ENCODE data around the gene AGAP1.

AGAP1 gene

DNA sequence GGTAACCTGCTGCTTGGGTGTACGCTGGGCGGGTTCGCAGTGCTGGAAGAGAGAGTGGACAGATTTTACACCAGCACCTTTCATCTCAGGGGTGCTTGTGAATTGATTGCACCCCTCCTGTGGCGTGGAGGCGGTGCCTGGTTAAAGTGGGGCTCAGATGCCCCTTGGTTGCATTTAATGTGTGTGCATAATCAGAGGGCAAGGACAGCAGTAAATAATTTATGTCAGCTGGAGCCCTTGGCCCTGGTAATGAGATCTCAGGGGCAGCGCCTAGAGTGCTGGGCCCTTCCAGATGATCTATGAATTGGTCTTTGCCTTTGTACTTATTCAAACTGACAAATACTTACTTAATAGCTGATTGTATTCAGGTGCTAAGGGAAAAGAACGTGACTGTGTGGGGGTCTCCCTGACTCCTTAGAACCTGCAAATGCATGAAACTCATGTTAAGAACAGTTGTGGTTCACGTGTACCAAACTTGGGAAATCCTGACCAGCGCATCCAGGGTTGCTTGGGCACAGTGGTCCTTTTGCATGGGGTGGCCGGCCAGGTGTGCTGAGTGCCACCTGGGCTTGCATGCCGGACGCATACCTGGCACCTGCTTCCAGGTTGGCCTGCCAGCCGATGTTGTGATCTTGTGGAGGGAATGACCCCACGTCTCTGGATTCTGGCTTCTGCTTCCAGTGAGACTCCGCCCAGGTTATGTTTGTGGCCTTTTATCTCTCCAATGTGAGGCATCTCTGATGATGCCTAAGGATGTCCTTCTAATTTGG lies 118.5 kb downstream of the AGAP1 start:
- peak; percentile 44 for DNase-seq

DNA sequence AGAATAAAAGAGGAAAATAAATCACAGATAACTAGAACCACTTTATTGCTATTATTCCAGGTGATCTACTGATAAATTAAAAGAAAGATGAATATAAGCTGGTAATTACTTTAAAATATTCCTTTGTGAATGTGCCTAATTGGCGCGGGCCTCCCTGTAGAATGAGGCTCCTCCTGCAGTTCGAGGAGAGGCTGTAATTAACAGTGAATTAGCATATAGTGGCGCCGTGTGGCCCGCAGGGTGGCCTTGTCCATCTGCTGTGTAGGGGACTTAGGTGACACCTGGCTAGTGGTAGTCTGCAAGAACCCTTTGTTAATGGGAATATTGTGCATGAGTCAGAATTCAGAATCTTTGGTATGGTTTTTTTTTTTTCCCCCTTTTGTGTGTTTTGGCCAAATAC lies 119.8 kb downstream of the AGAP1 start:
- DNase-seq = peak; percentile 89

DNA sequence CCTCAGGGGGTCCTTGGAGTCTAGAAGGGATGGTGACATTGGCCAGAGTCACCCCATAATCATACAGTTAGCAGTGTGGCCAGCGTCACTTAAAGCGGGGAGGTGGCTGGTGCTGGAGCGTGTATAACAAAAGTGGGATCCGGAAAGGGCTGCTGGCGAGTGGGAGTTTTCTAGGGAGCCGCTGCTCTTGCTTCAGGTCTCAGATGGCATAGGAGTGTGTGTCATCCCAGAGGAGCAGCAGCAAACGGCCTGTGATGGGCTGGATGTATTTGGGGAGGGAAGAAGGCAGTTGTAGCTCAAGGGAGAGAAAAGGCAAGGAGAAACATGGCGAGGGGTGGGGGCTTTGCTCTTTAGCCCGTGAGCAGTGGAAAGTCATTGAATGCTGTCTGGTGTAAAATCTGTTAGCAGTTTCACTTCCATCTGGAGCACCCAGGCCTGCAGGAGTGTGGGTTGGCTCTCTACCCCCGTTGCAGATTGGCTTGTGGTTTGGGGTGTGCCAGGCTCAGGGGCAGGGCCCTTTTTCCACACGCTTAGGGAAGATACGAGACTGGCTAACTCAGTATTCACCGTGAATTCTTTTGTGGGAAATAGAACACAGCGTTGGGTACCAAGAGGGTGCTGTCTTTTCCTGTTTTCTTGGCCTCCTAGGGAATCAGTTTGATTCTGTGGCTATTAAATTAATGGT lies 120.5 kb downstream of the AGAP1 start:
- no peak for DNase-seq

DNA sequence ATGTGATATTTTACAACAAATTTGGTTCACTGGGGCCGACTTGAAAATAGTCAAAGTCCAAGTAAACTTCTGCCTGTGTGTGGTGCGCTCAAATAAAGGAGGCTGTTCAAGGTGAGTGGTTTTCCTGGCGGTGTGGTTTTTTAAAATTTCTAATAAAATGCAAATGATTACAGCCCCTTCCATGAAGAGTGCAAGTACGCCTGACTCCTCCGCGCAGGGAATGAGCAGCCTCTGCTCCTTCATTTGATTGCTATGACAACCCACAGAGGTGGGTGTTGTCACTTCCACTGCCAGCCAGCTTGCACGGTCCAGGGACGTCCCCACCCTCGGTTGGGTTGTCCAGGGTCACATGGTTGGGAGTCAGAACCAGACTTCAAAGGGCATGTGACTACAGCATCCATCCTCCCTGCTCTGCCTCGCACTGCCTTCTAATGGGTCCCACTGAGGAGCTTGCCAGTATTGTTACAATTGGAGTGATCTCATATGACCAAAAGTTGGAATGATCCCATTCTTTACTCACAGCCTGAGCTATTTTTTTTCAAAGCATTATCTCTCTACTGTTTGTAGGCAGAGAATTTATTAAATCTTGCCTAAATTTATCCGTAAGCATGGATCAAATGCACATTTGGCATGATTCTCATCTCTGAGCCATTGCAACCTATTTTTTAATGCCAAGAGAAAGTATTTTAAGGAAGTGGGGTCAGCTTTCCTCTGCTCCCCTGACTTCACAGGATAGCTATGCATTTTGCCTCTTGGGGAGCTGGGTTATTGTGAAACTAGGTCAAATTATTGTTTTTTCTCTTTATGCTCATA lies 121.3 kb downstream of the AGAP1 start:
- DNase-seq = peak; percentile 29

DNA sequence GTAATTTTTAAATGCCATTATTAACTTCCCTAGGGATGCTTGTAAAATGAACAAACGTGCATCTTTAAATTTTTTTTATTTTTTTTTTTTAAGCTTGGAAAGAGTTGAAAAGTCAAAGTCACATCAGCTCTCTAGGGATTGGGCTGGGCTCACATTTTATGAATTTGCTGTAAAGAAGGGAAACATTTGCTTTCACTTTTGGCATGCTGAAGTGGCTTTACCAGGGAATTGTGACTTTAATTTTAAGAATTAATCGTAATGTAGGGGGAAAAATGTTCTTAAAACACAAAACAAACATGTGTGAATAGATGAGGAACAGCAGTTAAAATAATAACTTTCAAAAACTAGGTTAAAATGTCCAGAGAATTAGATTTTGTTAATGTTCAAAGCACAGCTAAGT lies 123.0 kb downstream of the AGAP1 start:
- DNase-seq = no peak

- DNase-seq = no peak
These were observed 124.2 kb downstream of the AGAP1 start for GRCh38 chr2:235618039-235618438.

GRCh38 chr2:235619544-235619943 lies 125.7 kb downstream of the AGAP1 start:
- DNase-seq = no peak

GRCh38 chr2:235621736-235622135 lies 127.9 kb downstream of the AGAP1 start:
- DNase-seq = no peak

DNA sequence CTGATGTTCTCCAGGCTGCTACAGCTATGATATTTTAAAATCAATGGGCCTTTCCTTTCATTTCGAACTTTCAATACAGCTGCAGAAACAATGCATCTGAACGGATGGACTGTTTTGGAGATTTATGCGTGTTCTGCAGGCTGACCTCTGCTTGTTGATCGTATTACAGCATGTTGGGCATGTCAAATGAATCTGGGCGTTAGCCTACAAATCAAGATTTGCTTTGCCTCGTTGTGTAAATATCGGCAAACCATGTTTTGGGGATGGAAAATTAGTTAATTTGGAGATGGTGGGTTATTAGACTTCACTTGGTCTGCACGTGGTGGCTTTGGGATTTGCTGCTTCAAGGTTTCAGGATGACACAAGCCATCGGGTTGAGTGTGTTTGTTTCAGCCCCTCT lies 129.3 kb downstream of the AGAP1 start:
- DNase-seq = no peak

DNA sequence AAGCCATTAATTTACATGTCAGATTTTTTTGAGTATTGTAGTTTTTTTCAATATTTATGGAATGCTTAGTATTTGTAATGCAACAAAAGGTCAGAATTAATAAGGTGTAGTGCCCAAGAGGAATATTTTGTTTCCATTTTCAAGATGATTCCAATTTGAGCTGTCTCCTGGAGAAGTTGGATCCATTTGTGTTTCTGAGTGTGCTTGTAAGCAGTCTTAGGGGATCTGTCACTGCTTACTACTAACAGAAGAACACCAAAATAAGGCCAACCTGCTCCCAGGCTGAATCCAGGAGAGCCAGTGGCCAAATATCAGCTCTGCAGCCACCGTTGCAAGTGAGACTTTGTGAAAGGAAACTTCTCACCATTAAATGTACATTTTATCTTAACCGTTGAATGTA lies 129.9 kb downstream of the AGAP1 start:
- DNase-seq = no peak

- DNase-seq = no peak
These were observed 132.8 kb downstream of the AGAP1 start for GRCh38 chr2:235626658-235627057.

DNA sequence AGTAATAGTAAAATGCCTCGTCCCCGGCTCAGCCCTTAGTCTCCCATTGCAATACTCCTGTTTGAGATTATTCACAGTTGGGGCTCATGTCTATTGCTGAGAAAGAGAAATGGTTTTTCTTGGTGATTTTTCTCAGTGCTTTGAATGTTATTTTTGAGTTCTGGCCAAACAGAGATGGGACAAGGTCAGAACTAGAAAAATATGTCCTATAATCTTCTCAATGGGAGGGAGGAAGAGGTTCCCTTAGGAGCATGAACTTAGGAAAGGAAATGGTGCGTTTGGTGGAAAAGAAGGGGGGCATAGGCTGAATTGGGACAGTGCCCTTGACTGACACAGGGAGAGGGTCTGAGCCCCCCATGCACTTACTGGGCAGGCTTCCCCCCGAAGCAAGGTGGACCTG lies 133.8 kb downstream of the AGAP1 start:
- no peak for DNase-seq

- no peak for DNase-seq
These were observed 137.0 kb downstream of the AGAP1 start for GRCh38 chr2:235630718-235631296.

DNA sequence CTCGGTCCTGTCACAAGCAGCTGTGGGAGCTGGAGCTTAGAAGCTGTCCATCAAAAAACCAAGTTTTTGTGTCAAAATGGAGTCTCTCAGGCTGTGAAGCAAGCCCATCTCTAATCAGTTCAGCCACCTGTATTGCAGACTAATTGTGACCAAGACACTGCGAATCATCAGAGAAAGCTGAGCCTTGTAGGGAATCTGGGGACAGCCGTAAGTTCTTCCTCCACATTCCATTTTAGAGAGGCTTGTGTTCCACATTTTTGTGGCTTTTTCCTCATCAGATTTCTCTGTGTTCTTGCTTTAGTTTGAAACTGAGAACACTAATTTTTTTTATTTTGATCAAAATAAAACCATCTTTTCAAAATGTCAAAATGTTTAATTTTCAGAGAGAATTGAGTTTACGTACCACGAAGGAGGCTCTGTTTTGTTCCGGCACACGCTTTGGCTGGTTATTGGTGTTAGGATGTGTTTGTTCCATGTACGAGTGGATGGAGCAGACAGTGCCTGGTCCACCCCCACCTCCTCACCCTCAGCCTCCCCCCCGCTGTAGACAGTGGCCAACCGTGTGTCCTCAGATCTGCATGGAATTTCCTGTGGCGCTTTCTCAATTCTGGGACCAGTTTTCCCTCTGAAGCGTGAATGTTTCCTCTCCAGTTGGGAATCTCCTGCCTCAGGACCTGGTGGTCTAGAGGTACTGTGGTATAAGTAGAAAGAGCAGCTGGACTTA lies 140.8 kb downstream of the AGAP1 start:
- no peak for DNase-seq

GRCh38 chr2:235636546-235636945 lies 142.7 kb downstream of the AGAP1 start:
- no peak for DNase-seq

DNA sequence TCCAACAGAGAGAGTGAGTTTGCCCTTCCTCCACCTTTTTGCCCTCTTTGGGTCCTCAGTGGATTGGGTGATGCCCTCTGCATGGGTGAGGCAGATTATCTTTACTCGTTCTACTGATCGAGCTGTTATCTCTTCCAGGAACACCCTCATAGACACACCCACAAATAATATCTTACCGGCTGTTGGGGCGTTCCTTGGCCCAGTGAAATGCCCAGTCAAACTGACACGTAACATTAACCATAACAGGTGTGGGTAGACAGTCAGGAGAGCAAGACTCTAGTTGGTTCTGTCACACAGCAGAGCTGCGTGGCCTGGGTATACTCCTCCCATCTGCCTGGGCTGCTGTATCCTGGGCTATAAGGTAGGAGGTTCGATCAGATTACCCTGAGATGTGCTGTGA lies 144.1 kb downstream of the AGAP1 start:
- DNase-seq = no peak

DNA sequence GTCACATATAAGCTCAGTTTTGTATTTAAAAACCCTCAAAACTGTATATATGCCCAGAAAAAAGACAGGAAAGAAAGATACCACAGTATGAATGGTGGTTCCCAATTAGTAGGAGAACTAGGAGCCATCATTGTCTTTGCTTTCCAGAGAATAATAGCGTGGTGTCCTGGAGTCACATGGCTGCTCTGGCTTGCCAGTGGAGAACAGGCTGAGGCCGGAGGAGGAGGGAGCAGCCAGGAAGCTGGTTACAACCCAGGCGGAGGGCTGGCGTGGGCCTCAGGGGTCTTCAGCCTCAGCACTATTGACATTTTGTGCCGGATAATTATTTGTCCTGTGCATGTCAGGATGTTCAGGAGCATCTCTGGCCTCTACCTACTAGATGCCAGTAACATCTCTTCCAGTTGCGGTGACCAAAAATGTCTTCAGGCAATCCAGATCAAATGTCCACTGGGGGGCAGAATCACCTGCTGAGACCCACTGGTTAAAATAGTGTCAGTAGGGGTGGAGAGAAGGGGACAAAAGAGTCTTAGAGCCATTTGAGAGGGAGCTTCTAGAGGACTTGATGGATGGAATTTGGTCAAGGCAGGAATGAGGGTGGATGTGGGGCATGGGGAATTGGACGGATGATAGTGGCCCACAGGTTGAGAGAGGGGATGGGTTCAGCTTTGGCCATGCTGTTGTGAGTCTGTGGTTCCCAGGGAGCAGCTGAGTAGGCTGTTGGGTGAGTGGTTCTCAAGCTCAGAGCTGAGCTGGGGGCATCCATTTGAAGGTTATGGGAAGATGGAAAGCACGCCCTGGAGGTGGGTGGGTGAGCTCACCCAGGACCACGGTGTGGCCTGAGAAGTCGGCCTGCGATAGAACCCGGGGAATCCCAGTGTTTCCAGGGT lies 144.9 kb downstream of the AGAP1 start:
- no peak for DNase-seq

GRCh38 chr2:235639428-235639773 lies 145.6 kb downstream of the AGAP1 start:
- peak; percentile 4 for DNase-seq

- no peak for DNase-seq
These were observed 146.0 kb downstream of the AGAP1 start for GRCh38 chr2:235639885-235640284.

DNA sequence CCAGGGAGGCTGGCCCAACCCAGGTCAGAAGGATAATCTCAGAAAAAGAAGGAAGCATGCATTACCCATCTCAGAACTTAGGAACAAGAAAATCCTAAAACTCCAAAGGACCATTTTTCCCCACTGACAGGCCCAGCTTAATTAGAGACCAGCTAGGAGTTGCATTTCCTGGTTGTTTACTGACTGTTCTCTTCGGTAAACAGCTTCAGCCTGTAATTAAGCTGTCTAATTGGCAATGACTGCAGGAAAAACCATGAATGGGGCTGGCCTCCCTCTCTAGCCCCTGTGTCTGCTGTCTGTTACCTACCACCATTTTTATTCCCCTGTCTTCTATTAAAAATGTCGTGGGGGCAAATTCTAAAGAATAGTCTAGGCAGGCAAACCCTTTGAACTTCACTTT lies 146.5 kb downstream of the AGAP1 start:
- no peak for DNase-seq

DNA sequence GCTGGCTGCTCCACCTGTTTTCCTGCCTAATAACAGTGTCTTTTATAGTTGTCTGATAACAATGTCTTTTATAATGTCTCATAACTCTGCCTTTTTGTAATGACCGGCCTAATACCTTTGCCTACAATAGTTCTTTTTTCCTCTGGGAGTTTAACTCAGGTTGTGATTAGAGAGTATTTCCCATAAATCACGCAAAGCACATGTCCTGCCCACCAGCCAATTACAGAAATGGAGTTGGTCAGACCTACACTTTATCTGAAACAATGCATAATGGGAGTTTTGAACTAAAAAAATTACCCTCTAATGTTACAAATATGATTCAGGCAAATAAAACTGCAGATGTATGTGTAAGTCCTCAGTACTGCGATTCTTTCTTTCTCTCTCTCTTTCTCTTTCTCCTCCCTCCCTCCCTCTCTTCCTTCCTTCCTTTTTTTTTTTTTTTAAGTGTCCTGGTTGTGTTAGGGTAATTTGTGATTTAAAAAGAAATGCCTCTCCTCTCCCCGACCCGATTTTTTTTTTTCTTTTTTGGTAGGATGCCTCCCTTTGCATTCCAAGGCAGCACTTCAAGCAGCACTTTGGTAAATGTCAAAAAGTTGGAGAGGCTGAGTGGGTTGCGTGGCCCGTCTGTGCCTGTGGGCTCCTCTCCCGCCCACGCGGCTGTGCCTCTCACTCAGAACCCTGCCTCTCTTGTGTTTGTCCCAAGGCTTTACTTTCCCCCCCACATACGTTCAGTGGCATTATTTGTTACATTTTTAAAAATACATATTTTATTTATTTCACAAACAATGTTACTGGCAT lies 147.3 kb downstream of the AGAP1 start:
- DNase-seq = no peak

Measured in NCI-H146 (cell line).